ENCODE measurements around the gene TPH2.
A peak's percentile ranks its signal among the peaks of the same experiment; 100 is the strongest.

TPH2 gene

DNA sequence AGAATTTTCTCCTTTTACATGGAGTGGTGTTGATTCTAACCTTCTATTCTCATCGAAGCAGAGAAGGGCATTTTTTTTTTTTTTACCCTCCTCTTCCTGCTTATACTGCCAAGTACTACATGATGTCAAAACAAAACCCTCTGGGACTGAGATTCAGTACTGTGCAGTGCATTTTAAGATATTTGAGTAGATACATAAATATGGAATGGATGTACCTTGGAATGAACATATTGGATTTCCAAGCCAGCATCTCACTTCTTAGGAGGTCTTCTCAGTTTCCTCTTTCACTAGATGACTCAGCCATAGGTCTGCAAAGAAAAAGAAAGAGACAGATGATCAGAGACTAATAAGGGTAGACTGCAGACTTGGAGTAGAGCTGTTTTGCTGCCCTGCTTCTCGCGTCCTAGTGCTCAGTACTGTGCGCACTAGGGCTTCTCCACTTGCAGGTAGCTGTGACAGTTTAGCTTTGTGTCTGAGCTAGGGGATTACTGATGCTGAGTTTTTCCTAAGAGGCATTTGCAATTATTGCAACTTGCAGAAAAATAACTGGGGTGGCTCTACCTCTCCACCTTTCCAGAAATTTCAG, 20.4 kb downstream of the TPH2 start:
- DNase-seq (ENCODE audit: low read depth): peak; percentile 86

DNA sequence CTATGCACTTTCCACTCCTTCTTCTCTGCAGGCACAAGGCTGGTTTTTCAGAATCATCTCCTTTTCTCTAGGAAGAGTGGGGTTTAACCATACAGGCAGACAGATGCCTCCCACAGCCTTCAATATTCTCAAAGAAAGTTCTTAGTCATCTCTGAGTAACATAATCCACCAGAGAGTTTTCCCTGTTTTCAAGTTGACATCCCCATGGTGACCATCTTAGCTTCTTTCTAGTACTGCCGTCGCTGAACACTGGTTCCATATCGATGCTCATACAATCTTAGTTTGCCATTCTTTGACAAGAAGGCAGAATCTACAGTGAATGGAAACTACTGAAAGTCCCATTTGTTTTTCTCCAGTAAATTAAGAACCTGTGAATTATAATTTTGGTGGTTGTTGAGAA, 28.6 kb downstream of the TPH2 start:
- no peak for DNase-seq (ENCODE audit: low read depth)

DNA sequence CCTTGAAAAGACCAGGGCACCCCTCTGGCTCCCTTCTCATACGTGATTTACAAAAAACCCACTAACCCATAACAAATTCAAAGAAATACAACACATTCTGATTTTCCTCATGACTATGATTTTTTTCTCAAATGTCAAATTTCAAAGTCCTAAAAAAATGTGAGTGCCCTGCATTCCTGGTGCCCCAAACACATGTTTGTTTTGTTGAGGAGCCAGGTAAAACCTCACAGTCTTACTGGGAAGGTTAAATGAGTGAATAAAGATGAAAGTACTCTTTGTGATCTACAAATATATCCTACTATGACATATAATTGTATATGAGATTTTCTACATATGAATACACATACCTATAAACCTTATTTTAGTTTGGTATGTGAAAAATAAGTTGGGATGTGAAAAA, 30.7 kb downstream of the TPH2 start:
- no peak for DNase-seq (ENCODE audit: low read depth)

DNA sequence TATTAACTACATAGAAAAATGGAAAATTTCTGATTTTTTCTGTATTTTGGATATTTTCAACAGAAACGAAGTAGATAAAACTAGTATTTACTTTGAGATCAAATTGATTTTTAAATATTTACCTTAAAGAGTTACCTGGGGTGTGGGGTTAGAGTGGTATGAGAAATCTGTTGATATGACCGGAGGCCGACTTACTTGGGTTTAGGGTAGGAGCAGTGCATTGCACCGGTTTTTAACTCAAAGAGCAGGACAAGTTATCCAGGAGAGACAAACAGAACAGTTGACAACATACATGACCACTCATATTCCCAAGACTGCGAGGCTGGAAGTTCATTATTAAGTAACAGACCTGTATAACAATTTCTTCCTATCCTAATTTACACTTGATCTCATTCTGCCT, 31.4 kb downstream of the TPH2 start:
- no peak for DNase-seq (ENCODE audit: low read depth)

DNA sequence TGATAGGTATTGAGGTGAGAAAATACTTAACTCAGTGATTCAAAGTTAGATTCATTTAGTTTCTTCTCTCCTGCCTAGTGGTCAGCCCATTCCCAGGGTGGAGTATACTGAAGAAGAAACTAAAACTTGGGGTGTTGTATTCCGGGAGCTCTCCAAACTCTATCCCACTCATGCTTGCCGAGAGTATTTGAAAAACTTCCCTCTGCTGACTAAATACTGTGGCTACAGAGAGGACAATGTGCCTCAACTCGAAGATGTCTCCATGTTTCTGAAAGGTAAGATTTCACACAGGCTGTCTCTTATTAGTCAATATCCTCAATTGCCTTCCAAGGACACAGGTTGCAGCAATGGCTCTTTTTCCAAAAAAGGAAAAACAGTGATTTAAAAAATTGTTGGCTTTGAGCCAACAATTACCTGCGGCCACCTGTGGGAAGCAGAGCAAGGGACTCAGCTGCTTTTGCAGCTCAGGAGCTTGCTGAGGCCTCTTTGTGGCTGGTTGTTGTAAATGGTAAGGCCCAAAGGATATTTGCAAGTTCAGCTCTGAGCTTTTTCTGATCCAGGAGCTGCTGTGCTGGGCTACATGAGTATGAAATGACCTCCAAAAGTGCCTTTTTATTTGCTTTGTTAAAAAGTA, 33.9 kb downstream of the TPH2 start:
- no peak for DNase-seq (ENCODE audit: low read depth)

DNA sequence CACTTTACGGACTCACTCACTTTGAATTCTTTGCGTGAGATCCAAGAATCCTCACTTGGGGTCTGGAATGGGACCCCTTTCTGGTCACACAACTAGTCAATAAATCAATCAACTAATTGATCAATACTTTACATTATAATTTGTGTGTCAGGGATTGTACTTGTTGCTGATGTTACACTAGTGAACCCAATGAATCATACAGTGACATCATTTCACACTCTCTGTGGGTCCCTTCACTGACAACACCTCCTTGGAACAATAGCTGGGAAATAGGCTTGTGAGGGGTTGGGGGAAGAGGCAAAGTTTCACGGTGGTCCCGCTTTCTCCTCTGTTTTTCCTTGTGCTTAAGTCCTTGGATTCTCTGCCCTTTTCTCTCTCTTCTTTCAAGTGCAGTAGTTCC, 35.0 kb downstream of the TPH2 start:
- DNase-seq (ENCODE audit: low read depth): no peak

DNA sequence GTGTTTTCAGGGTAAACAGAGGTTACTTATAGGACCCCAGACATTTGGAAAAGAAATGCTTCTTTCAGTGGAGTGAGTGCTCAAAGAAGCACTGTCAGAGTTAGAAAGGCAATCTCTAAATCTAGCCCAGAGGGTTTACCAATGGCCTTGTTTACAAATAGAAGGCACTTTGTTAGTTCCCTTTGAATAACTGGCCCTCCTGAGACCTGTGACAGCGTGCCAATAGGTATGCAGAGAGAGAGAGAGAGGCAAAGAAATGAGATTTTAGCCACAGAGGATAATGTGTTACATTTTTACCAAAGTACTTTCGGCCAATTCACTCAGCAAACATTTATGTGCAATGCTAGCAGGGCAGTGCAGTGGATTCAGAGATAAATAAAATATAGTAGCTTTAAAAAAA, 41.9 kb downstream of the TPH2 start:
- no peak for DNase-seq (ENCODE audit: low read depth)

DNA sequence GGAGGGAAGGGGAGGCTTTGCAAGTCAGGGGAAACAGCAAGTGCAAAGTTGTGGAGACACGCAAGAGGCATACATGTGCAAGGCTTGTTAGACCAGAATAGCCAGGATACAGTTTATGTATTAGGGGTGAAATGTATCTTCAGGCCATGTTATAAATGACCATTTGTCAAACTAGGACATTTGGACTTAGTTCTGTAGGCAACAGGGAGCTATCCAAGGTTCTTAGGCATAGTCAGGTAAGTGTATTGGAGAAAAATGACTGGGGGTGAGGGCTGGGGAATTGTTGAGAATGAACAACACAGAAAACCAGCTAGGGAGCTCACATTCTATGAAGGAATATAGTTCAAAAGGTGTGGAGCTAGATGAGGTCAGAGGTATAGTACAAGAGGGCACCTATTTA, 42.5 kb downstream of the TPH2 start:
- DNase-seq (ENCODE audit: low read depth): no peak

DNA sequence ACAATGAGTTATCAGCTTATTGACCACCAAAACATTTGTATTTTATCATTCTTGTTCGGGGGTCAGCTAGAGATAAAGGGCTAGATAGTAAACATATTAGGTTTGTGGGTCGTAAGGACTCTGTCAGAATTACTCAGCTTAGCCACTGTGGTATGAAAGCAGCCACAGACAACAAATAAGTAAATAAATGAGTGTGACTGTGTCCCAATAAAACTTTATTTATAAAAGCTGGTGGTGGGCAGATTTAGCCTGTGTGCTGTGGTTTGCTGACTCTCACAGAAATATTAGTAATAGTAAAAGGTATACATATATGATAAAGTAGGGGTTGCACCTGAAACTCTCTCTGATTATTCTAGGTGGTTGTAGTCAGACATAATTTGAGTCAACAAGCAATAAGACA, 56.1 kb downstream of the TPH2 start:
- DNase-seq (ENCODE audit: low read depth): no peak

DNA sequence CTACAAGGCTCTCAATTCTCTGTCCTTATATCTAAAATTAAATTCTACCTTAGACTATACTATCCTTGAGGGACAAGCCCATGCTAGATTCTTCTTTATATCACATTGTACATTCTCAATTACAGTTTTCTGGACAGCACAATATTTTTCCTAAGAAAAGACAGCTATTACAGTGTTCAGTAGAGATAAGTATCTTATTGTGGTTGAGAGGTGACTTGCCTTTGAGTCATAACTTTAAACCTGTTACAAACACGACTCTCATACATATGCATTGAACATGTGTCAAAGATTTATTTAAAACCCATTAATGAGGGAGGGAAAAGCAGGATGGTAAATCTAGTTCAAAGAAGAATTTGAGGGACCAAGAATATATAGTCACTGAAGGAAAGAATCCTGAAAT, 61.1 kb downstream of the TPH2 start:
- DNase-seq (ENCODE audit: low read depth): no peak

DNA sequence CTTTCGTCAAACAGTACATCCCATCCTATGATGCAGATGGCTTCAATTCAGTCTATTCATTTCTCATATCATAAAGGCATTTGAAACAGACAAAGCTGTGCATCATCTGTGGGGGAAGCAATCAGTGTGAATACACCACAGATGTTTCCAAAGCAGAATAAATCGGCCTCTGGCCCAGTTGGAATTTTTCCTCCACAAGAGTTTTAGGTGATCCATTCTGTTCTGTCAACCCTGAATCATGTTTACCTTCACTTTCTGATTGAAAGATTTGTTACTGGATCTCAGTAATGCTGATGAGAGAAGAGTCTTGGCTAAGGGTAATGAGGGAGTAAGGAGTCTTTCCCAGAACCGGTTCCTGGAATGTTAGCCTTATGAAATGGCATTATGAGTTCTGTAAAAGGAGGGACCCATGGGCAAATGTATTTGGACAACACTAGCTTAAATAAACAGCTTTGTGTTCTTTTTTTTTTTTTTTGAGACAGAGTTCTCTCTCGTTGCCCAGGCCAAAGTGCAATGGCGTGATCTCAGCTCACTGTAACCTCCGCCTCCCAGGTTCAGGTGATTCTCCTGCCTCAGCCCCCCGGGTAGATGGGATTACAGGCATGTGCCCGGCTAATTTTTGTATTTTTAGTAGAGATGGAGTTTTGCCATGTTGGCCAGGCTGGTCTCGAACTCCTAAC, 62.5 kb downstream of the TPH2 start:
- no peak for DNase-seq (ENCODE audit: low read depth)

DNA sequence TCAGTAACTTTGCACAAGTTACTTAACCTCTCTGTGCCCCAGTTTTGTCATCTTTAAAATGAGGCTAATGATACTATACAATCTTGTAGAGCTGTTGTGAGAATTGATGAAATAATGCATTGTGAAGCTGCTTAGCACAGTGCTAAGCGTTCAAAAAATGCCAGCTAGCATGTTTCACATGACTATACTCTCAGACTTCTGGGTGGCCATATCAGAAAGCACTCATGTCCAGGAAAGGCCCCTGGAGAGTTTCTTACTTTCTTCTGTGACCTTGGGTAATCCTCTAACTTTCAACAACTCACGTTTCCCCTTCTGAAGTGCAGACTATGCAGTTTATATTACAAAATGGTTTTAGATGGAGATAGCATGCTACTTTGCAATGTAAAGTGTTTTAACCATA, 68.1 kb downstream of the TPH2 start:
- DNase-seq (ENCODE audit: low read depth): no peak

DNA sequence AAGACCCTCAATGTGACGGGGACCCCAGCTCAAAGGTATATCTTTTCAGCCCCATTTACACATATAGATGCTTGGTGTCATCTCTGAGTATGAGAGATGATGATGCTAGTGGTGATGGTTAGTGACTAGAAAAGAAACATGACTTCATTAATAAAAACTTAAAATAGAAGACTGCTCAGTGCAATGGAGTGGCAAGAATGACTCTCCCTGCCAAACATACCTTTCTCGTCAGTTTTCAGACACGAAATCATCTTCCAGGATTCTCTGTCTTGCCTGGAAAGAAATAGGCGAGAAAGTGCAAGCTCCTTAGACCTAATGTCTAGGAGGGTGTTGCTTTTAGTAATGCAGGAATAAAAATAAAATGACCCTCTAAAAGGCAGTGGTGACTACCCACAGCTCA, 71.7 kb downstream of the TPH2 start:
- no peak for DNase-seq (ENCODE audit: low read depth)

DNA sequence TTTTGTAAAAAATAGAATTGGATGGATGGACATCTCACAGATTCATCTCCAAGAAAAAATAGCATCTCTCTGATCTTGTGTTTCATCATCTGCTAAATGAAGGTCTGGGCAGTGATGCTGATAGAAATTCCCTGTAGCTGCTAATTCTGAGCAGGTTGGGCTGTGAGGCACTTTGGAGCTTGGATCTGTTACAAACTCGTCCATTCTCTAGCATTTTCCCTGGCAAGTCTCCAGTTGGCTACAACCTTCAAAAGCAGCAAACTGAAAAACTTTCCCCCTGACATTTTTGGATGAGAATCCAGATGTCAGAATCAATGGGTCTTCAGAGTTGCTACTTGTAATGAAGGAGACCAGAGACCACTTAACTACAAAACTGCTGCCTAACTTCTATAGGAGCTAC, 72.7 kb downstream of the TPH2 start:
- no peak for DNase-seq (ENCODE audit: low read depth)

DNA sequence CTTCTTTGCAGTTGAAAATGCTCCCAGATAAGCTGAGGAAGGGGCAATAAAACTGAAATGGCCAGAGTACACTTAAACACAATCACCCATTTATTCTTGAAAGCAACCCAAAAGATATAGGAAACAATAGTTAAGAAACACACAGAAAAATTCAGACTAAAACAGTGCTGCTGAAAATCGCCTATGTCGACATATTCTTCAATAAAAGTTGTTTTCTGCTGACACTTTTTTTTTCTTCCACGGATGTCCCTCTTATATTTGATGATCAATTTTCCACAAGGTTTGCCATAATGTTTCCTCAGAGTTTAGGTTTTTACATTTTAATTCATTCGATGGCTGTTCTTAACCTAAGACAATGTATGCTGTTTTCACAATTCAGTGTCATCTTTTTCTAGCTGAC, 74.2 kb downstream of the TPH2 start:
- DNase-seq (ENCODE audit: low read depth): no peak

DNA sequence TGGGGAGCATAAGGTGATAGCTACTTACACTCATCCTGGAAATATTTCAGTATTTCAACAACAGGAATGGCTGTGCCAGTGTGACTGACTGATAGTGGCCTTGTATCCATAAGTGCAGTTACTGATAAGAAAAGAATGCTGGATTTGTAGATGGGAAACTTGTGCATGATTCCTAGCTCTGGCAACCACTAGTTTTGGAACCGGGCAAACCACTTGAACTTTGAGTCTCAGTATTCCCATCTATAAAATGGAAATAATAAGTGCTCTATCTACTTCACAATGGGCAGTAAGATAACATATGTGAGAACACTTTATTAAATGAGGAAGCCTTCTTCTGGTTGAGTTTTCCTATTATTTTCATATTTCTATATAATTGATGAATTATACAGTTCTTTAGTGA, 77.2 kb downstream of the TPH2 start:
- no peak for DNase-seq (ENCODE audit: low read depth)

DNA sequence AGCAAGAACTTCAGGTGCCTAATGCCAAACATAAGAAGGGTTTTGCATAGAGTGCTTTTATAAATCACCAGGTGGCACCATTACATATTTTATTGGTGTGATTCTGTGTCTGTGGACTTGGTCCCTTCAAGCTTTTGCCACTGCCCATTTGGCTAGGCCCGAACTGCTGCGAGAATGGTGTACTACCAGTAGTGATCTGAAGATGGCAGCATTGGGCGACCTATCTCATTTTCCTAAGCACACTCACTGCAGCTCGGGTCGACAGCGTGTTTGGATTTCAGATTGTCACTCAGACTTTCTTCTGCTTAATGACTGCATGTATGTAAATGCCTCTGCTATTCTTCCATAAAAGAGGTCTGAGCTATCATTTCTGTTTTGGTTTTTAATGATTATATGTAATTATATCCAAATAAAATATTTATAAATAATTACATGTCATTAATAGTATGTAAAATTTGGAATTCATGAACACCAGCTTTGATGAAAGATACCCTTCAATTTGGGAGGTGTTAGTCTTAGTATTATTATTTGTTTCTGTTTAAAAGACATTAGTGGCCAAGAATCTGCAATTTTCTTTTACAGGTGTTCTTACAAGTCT, 78.5 kb downstream of the TPH2 start:
- DNase-seq (ENCODE audit: low read depth): peak; percentile 68

DNA sequence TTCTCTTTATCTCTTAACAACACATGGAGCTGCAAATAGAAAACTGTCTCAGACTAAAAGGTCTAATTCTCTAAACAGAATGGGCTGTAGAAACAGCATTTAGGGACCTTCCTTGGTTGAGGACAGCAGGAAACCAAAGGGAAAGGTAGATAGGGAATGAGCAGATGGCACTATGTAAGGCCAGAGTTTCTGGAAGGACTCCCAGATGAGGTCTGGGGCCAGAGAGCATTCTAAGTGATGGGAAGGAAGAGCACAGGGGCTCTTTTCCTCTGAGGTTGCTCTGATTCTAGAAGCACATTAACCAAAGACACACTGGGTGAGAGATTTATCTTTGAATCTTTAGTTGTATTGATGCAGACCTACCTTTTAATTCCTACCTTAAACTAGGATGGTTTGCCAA, 79.4 kb downstream of the TPH2 start:
- no peak for DNase-seq (ENCODE audit: low read depth)

DNA sequence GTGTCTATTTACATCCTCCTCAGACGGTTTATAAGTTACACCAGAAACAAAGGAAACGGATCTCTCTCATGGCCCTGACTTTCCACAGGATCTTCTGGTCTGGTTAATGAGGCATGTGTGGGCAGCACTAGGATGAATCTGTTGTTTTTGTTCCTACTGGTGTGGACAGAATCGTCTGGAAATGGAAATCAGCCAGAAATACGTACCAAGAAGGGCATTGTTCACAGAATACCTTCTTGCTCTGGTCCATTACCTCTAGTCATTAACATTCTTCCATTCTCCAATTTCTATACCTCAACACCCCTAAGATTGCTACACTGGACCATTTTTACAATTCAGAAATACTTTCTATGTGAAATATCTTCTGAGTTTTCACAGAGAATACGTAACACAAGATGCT, 86.0 kb downstream of the TPH2 start:
- no peak for DNase-seq (ENCODE audit: low read depth)

DNA sequence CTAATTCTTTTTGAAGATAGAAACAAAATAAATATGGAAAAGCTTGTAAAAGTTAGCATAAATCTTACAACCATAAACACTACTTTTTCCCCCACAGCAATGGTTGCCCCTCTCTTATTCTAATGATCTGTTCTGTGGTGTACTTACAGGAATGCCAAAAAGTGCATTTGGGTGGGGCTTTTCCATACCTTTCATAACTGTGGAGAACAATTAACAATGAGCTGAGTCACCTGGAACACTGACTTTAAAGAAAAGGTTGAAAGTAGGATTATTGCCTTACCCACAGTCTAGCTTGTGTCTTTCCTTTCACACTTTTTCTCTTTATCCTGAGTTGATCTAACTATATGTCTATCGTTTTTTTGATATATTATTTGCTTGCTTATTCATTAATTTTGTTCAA, 86.9 kb downstream of the TPH2 start:
- no peak for DNase-seq (ENCODE audit: low read depth)

DNA sequence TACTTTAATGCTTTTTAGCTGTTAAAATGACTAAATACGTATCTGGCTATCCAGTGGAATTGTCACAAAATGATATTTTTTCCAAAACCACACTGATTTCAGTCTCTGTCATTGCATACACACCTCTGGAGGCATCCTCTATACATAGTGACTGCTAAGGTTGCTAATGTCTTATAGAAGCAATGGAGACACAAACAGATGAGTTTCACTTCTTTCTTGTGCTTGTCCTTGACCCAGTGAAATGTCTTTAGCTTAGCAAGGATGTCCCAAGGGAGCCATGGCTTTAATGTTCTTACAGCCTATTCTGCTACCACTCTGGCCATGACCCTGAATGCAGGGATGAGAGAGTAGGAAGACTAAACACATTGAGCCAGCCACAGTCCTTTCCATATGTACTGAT, 90.3 kb downstream of the TPH2 start:
- DNase-seq (ENCODE audit: low read depth): no peak

DNA sequence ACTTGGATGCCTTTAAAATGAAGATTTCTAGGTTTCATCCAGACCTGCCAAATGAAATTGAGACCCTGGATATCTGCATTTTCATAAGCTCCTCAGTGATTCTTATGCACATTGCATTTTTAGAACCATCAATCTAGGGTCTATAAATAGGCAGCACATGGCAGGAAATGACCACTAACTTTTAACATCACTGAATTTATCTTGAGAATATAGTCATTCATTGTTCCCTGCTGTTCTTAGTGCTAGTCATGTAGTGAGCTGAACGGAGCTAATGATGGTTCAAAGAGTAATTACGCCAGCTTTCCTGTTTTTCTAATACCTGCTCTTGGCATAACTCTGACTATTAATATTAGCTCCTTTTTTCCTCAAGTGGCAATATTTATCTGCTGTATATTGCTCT, 91.6 kb downstream of the TPH2 start:
- no peak for DNase-seq (ENCODE audit: low read depth)

DNA sequence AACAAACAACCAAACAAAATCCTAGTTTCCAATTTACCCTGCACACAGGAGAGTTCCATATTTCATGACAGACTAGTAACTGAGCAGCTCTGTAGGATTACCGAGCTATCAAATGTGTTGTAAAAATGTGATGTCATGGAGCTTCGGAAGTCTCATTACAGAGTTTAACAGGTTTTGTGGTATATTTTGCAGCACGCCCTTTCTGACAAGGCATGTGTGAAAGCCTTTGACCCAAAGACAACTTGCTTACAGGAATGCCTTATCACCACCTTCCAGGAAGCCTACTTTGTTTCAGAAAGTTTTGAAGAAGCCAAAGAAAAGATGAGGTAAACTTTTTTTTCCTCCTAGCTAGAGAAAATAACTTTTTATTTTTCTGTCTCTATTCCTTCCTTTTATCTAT, 92.4 kb downstream of the TPH2 start:
- no peak for DNase-seq (ENCODE audit: low read depth)

DNA sequence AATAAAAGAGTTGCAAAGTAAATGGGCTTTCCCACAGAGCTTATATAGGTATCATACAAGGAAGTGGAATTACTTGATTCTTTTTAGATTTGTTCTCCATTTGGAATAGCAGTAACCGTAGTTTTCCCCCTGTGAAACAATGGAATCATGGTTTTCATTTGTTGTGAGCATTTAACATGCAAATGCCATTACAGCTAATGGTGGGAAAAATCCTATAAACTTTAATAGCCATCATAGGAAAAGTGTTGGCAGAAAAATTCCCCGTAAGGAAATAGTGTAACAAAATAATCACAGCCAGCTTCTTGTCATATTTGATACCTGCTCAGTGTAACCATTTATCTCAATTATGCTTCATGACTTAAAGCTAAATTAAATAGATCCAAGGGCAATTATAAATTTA, 95.3 kb downstream of the TPH2 start:
- no peak for DNase-seq (ENCODE audit: low read depth)

Data from fibroblast of gingiva (primary cell).